ENCODE results near the gene CTNND2. TPM values are rescaled to one million over a fixed set of nuclear protein-coding genes. Genes with fewer than 3 reads are reported as not detected.

The CTNND2 gene
- total RNA-seq, 1 experiment from 2014 or later, result 7.0 TPM

DNA sequence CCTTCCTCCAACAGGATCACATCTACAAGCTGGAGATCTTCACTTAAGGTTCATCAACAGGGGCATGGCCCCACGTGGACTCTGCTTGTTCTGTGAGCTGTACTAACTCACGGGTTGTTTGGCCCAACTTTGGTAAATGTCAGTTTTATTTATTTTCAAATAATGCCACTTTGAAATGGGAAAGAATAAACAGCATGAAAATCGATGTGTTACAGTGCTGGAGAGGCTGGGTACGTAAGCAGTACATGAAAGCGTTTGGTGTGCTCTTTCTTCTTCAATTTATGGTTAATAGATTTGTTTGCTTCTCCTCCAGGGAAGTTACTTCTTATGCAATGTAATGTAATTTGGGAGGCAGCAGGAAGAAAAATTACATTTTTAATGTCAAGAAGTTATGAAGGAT lies 753.3 kb downstream of the CTNND2 start:
- H3K27me3 Mint-ChIP-seq (ENCODE audit: low read depth), result peaks cover 3% of the 10 kb centered on the region; the same call in 1 of the 2 replicates
- no peaks in the 10 kb centered on the region for H3K9me3 ChIP-seq (ENCODE audit: control insufficient read depth, low read depth, low read length)
- H3K23ac ChIP-seq (ENCODE audit: insufficient read length, low read depth, low read length), result no peak overlapping the region
- no peak overlapping the region for H3T11ph ChIP-seq (ENCODE audit: low read length)
- H3K14ac ChIP-seq (ENCODE audit: insufficient read depth, low read length), result no peak overlapping the region
- WGBS (ENCODE audit: extremely low coverage, insufficient read length, low lambda C conversion rate), result no CpG with 5 or more reads among the region's 5 CpGs
- no peak overlapping the region for H2BK5ac ChIP-seq (ENCODE audit: insufficient read length, low read length)
- H3K18ac ChIP-seq (ENCODE audit: insufficient read length, low read depth, low read length), result no peak overlapping the region
- H3K36me3 Mint-ChIP-seq (ENCODE audit: insufficient read depth in 1 of 3, low read depth in 3 of 3), result no peaks in the 10 kb centered on the region
- H3K23me2 ChIP-seq (ENCODE audit: insufficient read length, low read depth, low read length, poor library complexity, severe bottlenecking), result no peaks in the 10 kb centered on the region
- H3K4me2 ChIP-seq (ENCODE audit: insufficient read depth, insufficient read length, low read length), result no peak overlapping the region
- H3K4me1 Mint-ChIP-seq, result peaks cover 5 to 6% of the 10 kb centered on the region in 2 experiments
- H2BK120ac ChIP-seq (ENCODE audit: low read depth, low read length, poor library complexity, severe bottlenecking), result no peak overlapping the region
- no peak overlapping the region for H2BK20ac ChIP-seq (ENCODE audit: low read depth, low read length, poor library complexity, severe bottlenecking)
- DNase-seq, result no peak
- no peak overlapping the region for H2BK15ac ChIP-seq (ENCODE audit: low read depth, low read length)
- no peak overlapping the region for H4K5ac ChIP-seq (ENCODE audit: insufficient read length, low read depth, low read length)
- no peaks in the 10 kb centered on the region for H4K20me1 ChIP-seq (ENCODE audit: control insufficient read depth, insufficient read depth, insufficient read length)
- H3K27me3 ChIP-seq (ENCODE audit: insufficient read depth, low read length), result no peaks in the 10 kb centered on the region
- H3K27ac Mint-ChIP-seq, result no peak overlapping the region
- H3K9ac ChIP-seq (ENCODE audit: extremely low read depth, insufficient read length, low read length), result no peak overlapping the region
- H3K79me1 ChIP-seq (ENCODE audit: insufficient read depth, low read depth, low read length, poor library complexity, severe bottlenecking), result no peaks in the 10 kb centered on the region
- H2AFZ ChIP-seq (ENCODE audit: low read length), result no peak overlapping the region
- no peak overlapping the region for H4K8ac ChIP-seq (replicated peaks; ENCODE audit: insufficient read length, low read depth, low read length)
- no peak overlapping the region for H3K4me3 Mint-ChIP-seq
- no peak overlapping the region for H2BK12ac ChIP-seq (ENCODE audit: insufficient read length, low read depth, low read length)
- no peaks in the 10 kb centered on the region for H3K9me3 Mint-ChIP-seq
- H3K56ac ChIP-seq (ENCODE audit: insufficient read length, low read depth, low read length), result no peak overlapping the region
- no peaks in the 10 kb centered on the region for H3K79me2 ChIP-seq (ENCODE audit: insufficient read depth, low read length)
- H3K4ac ChIP-seq (ENCODE audit: low read depth, low read length), result no peak overlapping the region
- H3K27ac ChIP-seq (ENCODE audit: insufficient read length, low read depth, low read length), result no peak overlapping the region
- no peaks in the 10 kb centered on the region for H3K4me1 ChIP-seq (ENCODE audit: insufficient read depth, low read length)
- no peak overlapping the region for H4K91ac ChIP-seq (ENCODE audit: insufficient read length, low read depth, low read length)
- H2AK5ac ChIP-seq (ENCODE audit: insufficient read length, low read length), result no peak overlapping the region
- TF ChIP-seq, protein P1, sequence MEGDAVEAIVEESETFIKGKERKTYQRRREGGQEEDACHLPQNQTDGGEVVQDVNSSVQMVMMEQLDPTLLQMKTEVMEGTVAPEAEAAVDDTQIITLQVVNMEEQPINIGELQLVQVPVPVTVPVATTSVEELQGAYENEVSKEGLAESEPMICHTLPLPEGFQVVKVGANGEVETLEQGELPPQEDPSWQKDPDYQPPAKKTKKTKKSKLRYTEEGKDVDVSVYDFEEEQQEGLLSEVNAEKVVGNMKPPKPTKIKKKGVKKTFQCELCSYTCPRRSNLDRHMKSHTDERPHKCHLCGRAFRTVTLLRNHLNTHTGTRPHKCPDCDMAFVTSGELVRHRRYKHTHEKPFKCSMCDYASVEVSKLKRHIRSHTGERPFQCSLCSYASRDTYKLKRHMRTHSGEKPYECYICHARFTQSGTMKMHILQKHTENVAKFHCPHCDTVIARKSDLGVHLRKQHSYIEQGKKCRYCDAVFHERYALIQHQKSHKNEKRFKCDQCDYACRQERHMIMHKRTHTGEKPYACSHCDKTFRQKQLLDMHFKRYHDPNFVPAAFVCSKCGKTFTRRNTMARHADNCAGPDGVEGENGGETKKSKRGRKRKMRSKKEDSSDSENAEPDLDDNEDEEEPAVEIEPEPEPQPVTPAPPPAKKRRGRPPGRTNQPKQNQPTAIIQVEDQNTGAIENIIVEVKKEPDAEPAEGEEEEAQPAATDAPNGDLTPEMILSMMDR (conservative IDR thresholded peaks at IDR 0.05), result no peak
